Measurements from ENCODE around the gene RALGAPB.

Gene RALGAPB

GRCh38 chr20:38617830-38618196 is 145.2 kb downstream of the RALGAPB start:
- DNase-seq, result no peak

- no peak for DNase-seq
Observed at GRCh38 chr20:38620441-38620840, 147.8 kb downstream of the RALGAPB start.

GRCh38 chr20:38623061-38623460 is 150.4 kb downstream of the RALGAPB start:
- no peak for DNase-seq

GRCh38 chr20:38624084-38624483 is 151.4 kb downstream of the RALGAPB start:
- no peak for DNase-seq

- no peak for DNase-seq
Observed at GRCh38 chr20:38625896-38626295, 153.3 kb downstream of the RALGAPB start.

- DNase-seq, result no peak
Observed at GRCh38 chr20:38626921-38627659, 154.4 kb downstream of the RALGAPB start.
